IMR-90 (cell line): Measurements from ENCODE around the gene GTF2F2. TPM values are rescaled to one million over a fixed set of nuclear protein-coding genes. Genes with fewer than 3 reads are reported as not detected.

Experiments used
- ATAC-seq: fragments of 200-7000 bp; cut with Tn5 transposase; 2 replicates; pipeline ENCODE4 v1.9.1; 2020; ENCODE audit warnings: low read depth, mild to moderate bottlenecking, moderate library complexity
- BruUV-seq: library from RNA; stranded (reverse); fragments of 400-500 nt; replicated peaks from 2 replicates; lab custom pipeline; 2021; lab: Mats Ljungman, UMichigan
- CTCF ChIA-PET: fragments of 300-600 bp; formaldehyde crosslinking; extraction: SDS; loops from one replicate; lab custom pipeline; 2021; ENCODE audit warnings: antibody characterized with exemption; lab: Yijun Ruan, JAX
- POLR2A ChIA-PET: fragments of 300-600 bp; sonication (Branson Sonifier 250); formaldehyde crosslinking; loops from one replicate; lab custom pipeline; 2022; ENCODE audit warnings: antibody characterized with exemption; ENCODE audit not compliant: unreplicated experiment; lab: Charles Lee
- DNase-seq: peaks from one replicate; pipeline ENCODE4 v3.0.0; 2013
- H2AFZ ChIP-seq: replicated peaks from 2 replicates; pipeline ENCODE3; 2013; ENCODE audit warnings: low read length, mild to moderate bottlenecking; ENCODE audit not compliant: poor library complexity
- H2AK5ac ChIP-seq: 2 replicates; pipeline ENCODE4 v1.6.1; 2013; ENCODE audit warnings: low read depth, low read length, inconsistent platforms
- H2AK9ac ChIP-seq: replicated peaks from 2 replicates; pipeline ENCODE3; 2013; ENCODE audit warnings: mild to moderate bottlenecking, low read depth, low read length, moderate library complexity; ENCODE audit not compliant: poor library complexity
- H2BK120ac ChIP-seq: 2 replicates; pipeline ENCODE4 v1.6.1; 2013; ENCODE audit warnings: low read depth, low read length, inconsistent platforms
- H2BK15ac ChIP-seq: 3 replicates; pipeline ENCODE4 v1.6.1; 2013; ENCODE audit warnings: low read depth, low read length, inconsistent platforms
- H2BK20ac ChIP-seq: 2 replicates; pipeline ENCODE4 v1.6.1; 2013; ENCODE audit warnings: low read depth, mild to moderate bottlenecking, inconsistent platforms, low read length, moderate library complexity
- H2BK5ac ChIP-seq: 2 replicates; pipeline ENCODE4 v1.6.1; 2013; ENCODE audit warnings: mild to moderate bottlenecking, low read depth, low read length, inconsistent platforms; ENCODE audit not compliant: poor library complexity, severe bottlenecking
- H3K14ac ChIP-seq: replicated peaks from 2 replicates; pipeline ENCODE4 v1.6.1; 2013; ENCODE audit warnings: low read depth, low read length, inconsistent platforms
- H3K18ac ChIP-seq: 2 replicates; pipeline ENCODE4 v1.6.1; 2013; ENCODE audit warnings: low read depth, low read length, control low read depth
- H3K23ac ChIP-seq: 2 replicates; pipeline ENCODE4 v1.6.1; 2013; ENCODE audit warnings: low read depth, low read length, inconsistent platforms
- H3K27ac ChIP-seq: 2 replicates; pipeline ENCODE4 v1.5.1; 2013; ENCODE audit warnings: mild to moderate bottlenecking, control low read depth, low read length; ENCODE audit not compliant: insufficient read depth
- H3K27me3 ChIP-seq: 2 replicates; pipeline ENCODE4 v1.6.1; 2013; ENCODE audit warnings: low read length; ENCODE audit not compliant: control insufficient read depth, insufficient read depth
- H3K36me3 ChIP-seq: 2 replicates; pipeline ENCODE4 v1.6.1; 2013; ENCODE audit warnings: low read length, mixed read lengths; ENCODE audit not compliant: control insufficient read depth, insufficient read depth
- H3K4ac ChIP-seq: 2 replicates; pipeline ENCODE4 v1.6.1; 2013; ENCODE audit warnings: low read depth, low read length, inconsistent platforms
- H3K4me1 ChIP-seq: 2 replicates; pipeline ENCODE4 v1.6.1; 2013; ENCODE audit warnings: low read length, mixed read lengths; ENCODE audit not compliant: control insufficient read depth, insufficient read depth
- H3K4me2 ChIP-seq: 2 replicates; pipeline ENCODE4 v1.6.1; 2013; ENCODE audit warnings: low read depth, mild to moderate bottlenecking, control low read depth, low read length, moderate library complexity
- H3K4me3 ChIP-seq: 2 replicates; pipeline ENCODE4 v1.5.1; 2013; ENCODE audit warnings: low read depth, mild to moderate bottlenecking, control low read depth, low read length, moderate library complexity; ENCODE audit not compliant: insufficient read depth
- H3K56ac ChIP-seq: 2 replicates; pipeline ENCODE4 v1.6.1; 2013; ENCODE audit warnings: low read length, inconsistent platforms; ENCODE audit not compliant: insufficient read depth; ENCODE audit errors: extremely low read depth
- H3K79me1 ChIP-seq, 2 experiments: 2 replicates each; pipeline ENCODE4 v1.6.1; 2013; ENCODE audit warnings: low read length in 2 of 2, inconsistent platforms in 1 of 2, low read depth in 1 of 2
- H3K9ac ChIP-seq: 2 replicates; pipeline ENCODE4 v1.6.1; 2013; ENCODE audit warnings: low read depth, low read length, control low read depth
- H3K9me1 ChIP-seq: 2 replicates; pipeline ENCODE4 v1.6.1; 2013; ENCODE audit warnings: low read length, inconsistent platforms; ENCODE audit not compliant: insufficient read depth
- H3K9me3 ChIP-seq: 2 replicates; pipeline ENCODE4 v1.6.1; 2013; ENCODE audit warnings: low read length; ENCODE audit not compliant: control insufficient read depth, insufficient read depth
- H4K20me1 ChIP-seq: 2 replicates; pipeline ENCODE4 v1.6.1; 2013; ENCODE audit warnings: low read length, inconsistent platforms; ENCODE audit not compliant: insufficient read depth
- H4K5ac ChIP-seq: 2 replicates; pipeline ENCODE4 v1.6.1; 2013; ENCODE audit warnings: mild to moderate bottlenecking, low read depth, low read length, control low read depth
- H4K8ac ChIP-seq, 2 experiments: 2 replicates each; pipeline ENCODE4 v1.6.1; 2013; ENCODE audit warnings: low read depth in 2 of 2, low read length in 2 of 2, control low read depth in 1 of 2, inconsistent platforms in 1 of 2
- H4K91ac ChIP-seq: 2 replicates; pipeline ENCODE4 v1.6.1; 2013; ENCODE audit warnings: low read depth, low read length, inconsistent platforms; ENCODE audit not compliant: insufficient read depth
- BHLHE40 ChIP-seq: fragments of 150-350 bp; IDR thresholded peaks from 2 replicates; pipeline ENCODE4 v1.6.1; 2016; ENCODE audit warnings: mild to moderate bottlenecking, low read depth, low read length
- CEBPB ChIP-seq: IDR thresholded peaks from 2 replicates; pipeline ENCODE4 v1.6.1; 2012; ENCODE audit warnings: low read depth, low read length, improper control_type of control experiment
- CHD1 ChIP-seq: IDR thresholded peaks from 2 replicates; pipeline ENCODE4 v1.6.1; 2012; ENCODE audit warnings: low read depth, low read length, improper control_type of control experiment
- CTCF ChIP-seq: conservative IDR thresholded peaks from 2 replicates; pipeline ENCODE4 v1.5.1; 2012; ENCODE audit warnings: mild to moderate bottlenecking, low read depth, low read length, improper control_type of control experiment
- ELK1 ChIP-seq: fragments of 150-350 bp; IDR thresholded peaks from 2 replicates; pipeline ENCODE4 v1.6.1; 2016; ENCODE audit warnings: low read depth, mild to moderate bottlenecking, low read length, moderate library complexity, borderline replicate concordance
- FOS ChIP-seq: fragments of 150-350 bp; IDR thresholded peaks from 2 replicates; pipeline ENCODE4 v1.6.1; 2016; ENCODE audit warnings: low read depth, low read length
- MAFK ChIP-seq: IDR thresholded peaks from 2 replicates; pipeline ENCODE4 v1.6.1; 2012; ENCODE audit warnings: low read depth, low read length, improper control_type of control experiment
- MAZ ChIP-seq: IDR thresholded peaks from 2 replicates; pipeline ENCODE4 v1.6.1; 2012; ENCODE audit warnings: low read depth, mild to moderate bottlenecking, low read length, improper control_type of control experiment, moderate library complexity, borderline replicate concordance
- MXI1 ChIP-seq: IDR thresholded peaks from 2 replicates; pipeline ENCODE4 v1.6.1; 2012; ENCODE audit warnings: low read depth, mild to moderate bottlenecking, low read length, moderate library complexity, borderline replicate concordance
- NFE2L2 ChIP-seq: fragments of 150-350 bp; IDR thresholded peaks from 2 replicates; pipeline ENCODE4 v1.6.1; 2016; ENCODE audit warnings: low read depth, mild to moderate bottlenecking, low read length
- POLR2A ChIP-seq: IDR thresholded peaks from 2 replicates; pipeline ENCODE4 v1.6.1; 2012; ENCODE audit warnings: mild to moderate bottlenecking, low read depth, low read length
- RAD21 ChIP-seq: IDR thresholded peaks from 2 replicates; pipeline ENCODE4 v1.6.1; 2012; ENCODE audit warnings: low read length, improper control_type of control experiment
- RCOR1 ChIP-seq: IDR thresholded peaks from 2 replicates; pipeline ENCODE4 v1.6.1; 2012; ENCODE audit warnings: mild to moderate bottlenecking, low read length, improper control_type of control experiment; ENCODE audit not compliant: insufficient replicate concordance
- RFX5 ChIP-seq: IDR thresholded peaks from 2 replicates; pipeline ENCODE4 v1.8.0; 2012; ENCODE audit warnings: low read depth, mild to moderate bottlenecking, low read length, moderate library complexity
- SMC3 ChIP-seq: fragments of 150-350 bp; IDR thresholded peaks from 2 replicates; pipeline ENCODE4 v1.6.1; 2016; ENCODE audit warnings: low read depth, mild to moderate bottlenecking, antibody characterized with exemption, low read length, moderate library complexity
- WGBS, 2 experiments: methylation state at CpG; one replicate each; pipeline versions ENCODE4 v1.1.5 to v1.1.7; 2013; ENCODE audit warnings: missing lambda C conversion rate in 2 of 2; ENCODE audit not compliant: insufficient read length in 1 of 2; ENCODE audit errors: extremely low coverage in 2 of 2; 5-methylcytosine and 5-hydroxymethylcytosine counted together
- dilution Hi-C: fragments of 300-500 bp; cut with HindIII; formaldehyde crosslinking; loops from one replicate; pipeline ENCODE4 v1.14.3; 2018; ENCODE audit warnings: low sequenced_read_pairs; ENCODE audit not compliant: unreplicated experiment
- in situ Hi-C: fragments of 300-500 bp; cut with MboI; formaldehyde crosslinking; loops from 3 replicates; pipeline ENCODE4 v1.14.3; 2019; ENCODE audit warnings: low sequenced_read_pairs, inconsistent platforms, mixed read lengths
- intact Hi-C: fragments of 100-400 bp; cut with micrococcal nuclease; formaldehyde crosslinking; loops from 2 replicates; pipeline ENCODE4 v1.10.0; 2022
- polyA plus RNA-seq, 3 experiments: library from polyadenylated mRNA; depleted of rRNA; stranded (reverse); fragments of >200 nt; gene quantifications; 2 replicates each; pipeline ENCODE4 v1.2.3, GENCODE V29; 2012; ENCODE audit warnings: low replicate concordance in 1 of 3
- total RNA-seq: library from RNA; depleted of rRNA; stranded (reverse); fragments of >200 nt; gene quantifications from 2 replicates; pipeline ENCODE4 v1.2.3, GENCODE V29; 2012
- TF ChIP-seq, protein P1 (sequence below): fragments of 150-350 bp; IDR thresholded peaks from 2 replicates; pipeline ENCODE4 v1.6.1; 2017; ENCODE audit warnings: mild to moderate bottlenecking, antibody characterized with exemption, low read length, low read depth

Gene GTF2F2
- total and polyA plus RNA-seq, 2 of the 4 experiments (the other 2 are of a cell fraction), result 16.5 to 21.0 TPM

GRCh38 chr13:45256254-45256653 is 135.9 kb downstream of the GTF2F2 start:
- DNase-seq (no peak), ATAC-seq (no peak)
- Histone ChIP-seq H3K9me3 (no peaks in the 10 kb centered on the region), H3K14ac (no peak overlapping the region), H3K9ac (no peak overlapping the region), H3K36me3 (0 out of 2 replicates have a peak, but pooled peaks cover 2% of the 10 kb centered on the region), H2AK5ac (no peak overlapping the region), H2BK15ac (no peak overlapping the region), H3K4me2 (no peak overlapping the region), H3K79me1 (peaks cover 3 to 16% of the 10 kb centered on the region in 2 experiments; a peak in 3 of 4 replicates), H2AFZ (no peak overlapping the region), H3K9me1 (0 out of 2 replicates have a peak, but pooled peaks cover 2% of the 10 kb centered on the region), H3K18ac (no peak overlapping the region), H3K23ac (no peak overlapping the region), H4K5ac (no peak overlapping the region), H4K8ac (no peak overlapping the region), H3K4ac (no peak overlapping the region), H2BK120ac (no peak overlapping the region), H3K56ac (no peak overlapping the region), H3K27me3 (no peaks in the 10 kb centered on the region), H3K4me3 (no peak overlapping the region), H2AK9ac (no peak overlapping the region), H3K27ac (no peak overlapping the region), H3K4me1 (peaks cover 8% of the 10 kb centered on the region), H2BK5ac (no peak overlapping the region), H4K91ac (no peak overlapping the region), H4K20me1 (peaks cover 4% of the 10 kb centered on the region; the same call in 1 of the 2 replicates), H2BK20ac (no peak overlapping the region)
- ChIA-PET POLR2A (no interaction called here), CTCF (no interaction called here)
- TF ChIP-seq RCOR1, result no peak
- no peak for TF ChIP-seq BHLHE40
- no peak for TF ChIP-seq POLR2A
- no peak for TF ChIP-seq RAD21
- TF ChIP-seq CTCF, result no peak
- TF ChIP-seq MAFK, result no peak
- TF ChIP-seq, protein P1, sequence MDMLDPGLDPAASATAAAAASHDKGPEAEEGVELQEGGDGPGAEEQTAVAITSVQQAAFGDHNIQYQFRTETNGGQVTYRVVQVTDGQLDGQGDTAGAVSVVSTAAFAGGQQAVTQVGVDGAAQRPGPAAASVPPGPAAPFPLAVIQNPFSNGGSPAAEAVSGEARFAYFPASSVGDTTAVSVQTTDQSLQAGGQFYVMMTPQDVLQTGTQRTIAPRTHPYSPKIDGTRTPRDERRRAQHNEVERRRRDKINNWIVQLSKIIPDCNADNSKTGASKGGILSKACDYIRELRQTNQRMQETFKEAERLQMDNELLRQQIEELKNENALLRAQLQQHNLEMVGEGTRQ, result no peak
- TF ChIP-seq ELK1, result no peak
- no peak for TF ChIP-seq MAZ
- TF ChIP-seq RFX5, result no peak
- TF ChIP-seq MXI1, result no peak
- TF ChIP-seq CHD1, result no peak
- no peak for TF ChIP-seq SMC3
- no peak for TF ChIP-seq CEBPB
- no peak for TF ChIP-seq FOS
- TF ChIP-seq NFE2L2, result no peak
- in situ Hi-C loops (no loop called here), dilution Hi-C loops (no loop called here), intact Hi-C loops (no loop called here)
- WGBS, 2 experiments, result no CpG with 5 or more reads among the region's 1 CpG
- BruUV-seq, result no TSS peak
